IMR-90 (cell line): ENCODE data around the gene CD2AP. TPM values are rescaled to one million over a fixed set of nuclear protein-coding genes. Genes with fewer than 3 reads are reported as not detected.
"Not testable (repeated sequence)": the region's sequence is repeated elsewhere in the genome, so short reads cannot be mapped to it uniquely, and the experiment has no call there.

Source experiments
- ATAC-seq: fragments of 200-7000 bp; cut with Tn5 transposase; 2 replicates; pipeline ENCODE4 v1.9.1; 2020; ENCODE audit warnings: low read depth, mild to moderate bottlenecking, moderate library complexity
- BruUV-seq: library from RNA; stranded (reverse); fragments of 400-500 nt; replicated peaks from 2 replicates; lab custom pipeline; 2021; lab: Mats Ljungman, UMichigan
- CTCF ChIA-PET: fragments of 300-600 bp; formaldehyde crosslinking; extraction: SDS; loops from one replicate; lab custom pipeline; 2021; ENCODE audit warnings: antibody characterized with exemption; lab: Yijun Ruan, JAX
- POLR2A ChIA-PET: fragments of 300-600 bp; sonication (Branson Sonifier 250); formaldehyde crosslinking; loops from one replicate; lab custom pipeline; 2022; ENCODE audit warnings: antibody characterized with exemption; ENCODE audit not compliant: unreplicated experiment; lab: Charles Lee
- DNase-seq: peaks from one replicate; pipeline ENCODE4 v3.0.0; 2013
- H2AFZ ChIP-seq: replicated peaks from 2 replicates; pipeline ENCODE3; 2013; ENCODE audit warnings: low read length, mild to moderate bottlenecking; ENCODE audit not compliant: poor library complexity
- H2AK5ac ChIP-seq: 2 replicates; pipeline ENCODE4 v1.6.1; 2013; ENCODE audit warnings: low read depth, low read length, inconsistent platforms
- H2AK9ac ChIP-seq: replicated peaks from 2 replicates; pipeline ENCODE3; 2013; ENCODE audit warnings: mild to moderate bottlenecking, low read depth, low read length, moderate library complexity; ENCODE audit not compliant: poor library complexity
- H2BK120ac ChIP-seq: 2 replicates; pipeline ENCODE4 v1.6.1; 2013; ENCODE audit warnings: low read depth, low read length, inconsistent platforms
- H2BK15ac ChIP-seq: 3 replicates; pipeline ENCODE4 v1.6.1; 2013; ENCODE audit warnings: low read depth, low read length, inconsistent platforms
- H2BK20ac ChIP-seq: 2 replicates; pipeline ENCODE4 v1.6.1; 2013; ENCODE audit warnings: low read depth, mild to moderate bottlenecking, inconsistent platforms, low read length, moderate library complexity
- H2BK5ac ChIP-seq: 2 replicates; pipeline ENCODE4 v1.6.1; 2013; ENCODE audit warnings: mild to moderate bottlenecking, low read depth, low read length, inconsistent platforms; ENCODE audit not compliant: poor library complexity, severe bottlenecking
- H3K14ac ChIP-seq: replicated peaks from 2 replicates; pipeline ENCODE4 v1.6.1; 2013; ENCODE audit warnings: low read depth, low read length, inconsistent platforms
- H3K18ac ChIP-seq: 2 replicates; pipeline ENCODE4 v1.6.1; 2013; ENCODE audit warnings: low read depth, low read length, control low read depth
- H3K23ac ChIP-seq: 2 replicates; pipeline ENCODE4 v1.6.1; 2013; ENCODE audit warnings: low read depth, low read length, inconsistent platforms
- H3K27ac ChIP-seq: 2 replicates; pipeline ENCODE4 v1.5.1; 2013; ENCODE audit warnings: mild to moderate bottlenecking, control low read depth, low read length; ENCODE audit not compliant: insufficient read depth
- H3K27me3 ChIP-seq: 2 replicates; pipeline ENCODE4 v1.6.1; 2013; ENCODE audit warnings: low read length; ENCODE audit not compliant: control insufficient read depth, insufficient read depth
- H3K36me3 ChIP-seq: 2 replicates; pipeline ENCODE4 v1.6.1; 2013; ENCODE audit warnings: low read length, mixed read lengths; ENCODE audit not compliant: control insufficient read depth, insufficient read depth
- H3K4ac ChIP-seq: 2 replicates; pipeline ENCODE4 v1.6.1; 2013; ENCODE audit warnings: low read depth, low read length, inconsistent platforms
- H3K4me1 ChIP-seq: 2 replicates; pipeline ENCODE4 v1.6.1; 2013; ENCODE audit warnings: low read length, mixed read lengths; ENCODE audit not compliant: control insufficient read depth, insufficient read depth
- H3K4me2 ChIP-seq: 2 replicates; pipeline ENCODE4 v1.6.1; 2013; ENCODE audit warnings: low read depth, mild to moderate bottlenecking, control low read depth, low read length, moderate library complexity
- H3K4me3 ChIP-seq: 2 replicates; pipeline ENCODE4 v1.5.1; 2013; ENCODE audit warnings: low read depth, mild to moderate bottlenecking, control low read depth, low read length, moderate library complexity; ENCODE audit not compliant: insufficient read depth
- H3K56ac ChIP-seq: 2 replicates; pipeline ENCODE4 v1.6.1; 2013; ENCODE audit warnings: low read length, inconsistent platforms; ENCODE audit not compliant: insufficient read depth; ENCODE audit errors: extremely low read depth
- H3K79me1 ChIP-seq, 2 experiments: 2 replicates each; pipeline ENCODE4 v1.6.1; 2013; ENCODE audit warnings: low read length in 2 of 2, inconsistent platforms in 1 of 2, low read depth in 1 of 2
- H3K9ac ChIP-seq: 2 replicates; pipeline ENCODE4 v1.6.1; 2013; ENCODE audit warnings: low read depth, low read length, control low read depth
- H3K9me1 ChIP-seq: 2 replicates; pipeline ENCODE4 v1.6.1; 2013; ENCODE audit warnings: low read length, inconsistent platforms; ENCODE audit not compliant: insufficient read depth
- H3K9me3 ChIP-seq: 2 replicates; pipeline ENCODE4 v1.6.1; 2013; ENCODE audit warnings: low read length; ENCODE audit not compliant: control insufficient read depth, insufficient read depth
- H4K20me1 ChIP-seq: 2 replicates; pipeline ENCODE4 v1.6.1; 2013; ENCODE audit warnings: low read length, inconsistent platforms; ENCODE audit not compliant: insufficient read depth
- H4K5ac ChIP-seq: 2 replicates; pipeline ENCODE4 v1.6.1; 2013; ENCODE audit warnings: mild to moderate bottlenecking, low read depth, low read length, control low read depth
- H4K8ac ChIP-seq, 2 experiments: 2 replicates each; pipeline ENCODE4 v1.6.1; 2013; ENCODE audit warnings: low read depth in 2 of 2, low read length in 2 of 2, control low read depth in 1 of 2, inconsistent platforms in 1 of 2
- H4K91ac ChIP-seq: 2 replicates; pipeline ENCODE4 v1.6.1; 2013; ENCODE audit warnings: low read depth, low read length, inconsistent platforms; ENCODE audit not compliant: insufficient read depth
- WGBS, 2 experiments: methylation state at CpG; one replicate each; pipeline versions ENCODE4 v1.1.5 to v1.1.7; 2013; ENCODE audit warnings: missing lambda C conversion rate in 2 of 2; ENCODE audit not compliant: insufficient read length in 1 of 2; ENCODE audit errors: extremely low coverage in 2 of 2; 5-methylcytosine and 5-hydroxymethylcytosine counted together
- dilution Hi-C: fragments of 300-500 bp; cut with HindIII; formaldehyde crosslinking; loops from one replicate; pipeline ENCODE4 v1.14.3; 2018; ENCODE audit warnings: low sequenced_read_pairs; ENCODE audit not compliant: unreplicated experiment
- in situ Hi-C: fragments of 300-500 bp; cut with MboI; formaldehyde crosslinking; loops from 3 replicates; pipeline ENCODE4 v1.14.3; 2019; ENCODE audit warnings: low sequenced_read_pairs, inconsistent platforms, mixed read lengths
- intact Hi-C: fragments of 100-400 bp; cut with micrococcal nuclease; formaldehyde crosslinking; loops from 2 replicates; pipeline ENCODE4 v1.10.0; 2022
- polyA plus RNA-seq, 3 experiments: library from polyadenylated mRNA; depleted of rRNA; stranded (reverse); fragments of >200 nt; gene quantifications; 2 replicates each; pipeline ENCODE4 v1.2.3, GENCODE V29; 2012; ENCODE audit warnings: low replicate concordance in 1 of 3
- total RNA-seq: library from RNA; depleted of rRNA; stranded (reverse); fragments of >200 nt; gene quantifications from 2 replicates; pipeline ENCODE4 v1.2.3, GENCODE V29; 2012

Gene CD2AP
- total and polyA plus RNA-seq, 2 of the 4 experiments (the other 2 are of a cell fraction), result 5.3 to 7.5 TPM

- H3K27me3 ChIP-seq, H4K8ac ChIP-seq, H2BK20ac ChIP-seq, H2BK15ac ChIP-seq, H3K9me3 ChIP-seq, H3K4me2 ChIP-seq, CTCF ChIA-PET, H3K4me1 ChIP-seq, H3K36me3 ChIP-seq, H2AFZ ChIP-seq, H3K4me3 ChIP-seq, DNase-seq, H4K91ac ChIP-seq, H3K4ac ChIP-seq, H3K56ac ChIP-seq, H2AK5ac ChIP-seq, H3K9ac ChIP-seq, intact Hi-C loops, H2AK9ac ChIP-seq, in situ Hi-C loops, H2BK5ac ChIP-seq, BruUV-seq, H4K5ac ChIP-seq, POLR2A ChIA-PET, H3K18ac ChIP-seq, H3K14ac ChIP-seq, H2BK120ac ChIP-seq, H3K23ac ChIP-seq, H3K9me1 ChIP-seq, dilution Hi-C loops, H3K27ac ChIP-seq, ATAC-seq: not testable (repeated sequence)
- WGBS, 2 experiments, result 80% methylated on average over 3 of the region's 8 CpGs; no CpG with 5 or more reads in 1 of the 2 experiments
- Histone ChIP-seq H3K79me1 (peaks cover 4 to 54% of the 10 kb centered on the region in 2 experiments), H4K20me1 (peaks cover 28% of the 10 kb centered on the region; the same call in 1 of the 2 replicates)
Observed at GRCh38 chr6:47481213-47481612, 3.6 kb downstream of the CD2AP start.
